CD14-positive monocyte (primary cell): Measurements from ENCODE around the gene SLC25A46. TPM values are rescaled to one million over a fixed set of nuclear protein-coding genes. Genes with fewer than 3 reads are reported as not detected.

Source experiments
- DNase-seq, 3 donors: peaks; one replicate each; pipeline ENCODE4 v3.0.0-alpha.2; 2011 to 2022
- H2AFZ ChIP-seq: 2 replicates; pipeline ENCODE4 v1.6.0; 2012; ENCODE audit warnings: mild to moderate bottlenecking, low read depth, low read length, inconsistent platforms; ENCODE audit not compliant: insufficient read depth, poor library complexity, severe bottlenecking
- H3K27ac ChIP-seq, 2 donors: 1 replicate in 1 of 2; 2 replicates in 1 of 2; pipeline ENCODE4 v1.5.1; 2012 to 2013; ENCODE audit warnings: low read length in 2 of 2, control low read depth in 1 of 2, inconsistent platforms in 1 of 2, low read depth in 1 of 2, mild to moderate bottlenecking in 1 of 2
- H3K27me3 ChIP-seq, 2 donors: one replicate each; pipeline versions ENCODE4 v1.6.0 to v1.6.1; 2011 to 2013; ENCODE audit warnings: low read length in 2 of 2; ENCODE audit not compliant: control insufficient read depth in 2 of 2, insufficient read depth in 2 of 2
- H3K36me3 ChIP-seq, 2 donors: replicated peaks in 1 of 2; 1 replicate in 1 of 2; 2 replicates in 1 of 2; pipeline versions ENCODE4 v1.5.1 to v1.6.1; 2012 to 2013; ENCODE audit warnings: low read length in 2 of 2, control low read depth in 1 of 2, inconsistent platforms in 1 of 2, mild to moderate bottlenecking in 1 of 2; ENCODE audit not compliant: insufficient read depth in 2 of 2, control insufficient read depth in 1 of 2
- H3K4me1 ChIP-seq, 2 donors: 1 replicate in 1 of 2; 2 replicates in 1 of 2; pipeline versions ENCODE4 v1.5.1 to v1.6.1; 2012 to 2013; ENCODE audit warnings: low read length in 2 of 2, control low read depth in 1 of 2, inconsistent platforms in 1 of 2, mild to moderate bottlenecking in 1 of 2, moderate library complexity in 1 of 2; ENCODE audit not compliant: insufficient read depth in 2 of 2, control insufficient read depth in 1 of 2
- H3K4me2 ChIP-seq: replicated peaks from 2 replicates; pipeline ENCODE3; 2012; ENCODE audit warnings: low read length, moderate library complexity, mild to moderate bottlenecking; ENCODE audit not compliant: poor library complexity, severe bottlenecking; ENCODE audit errors: extremely low read depth
- H3K4me3 ChIP-seq, 3 experiments: fragments of 200-600 bp in 1 of 3; sonication (generic) in 1 of 3; replicated peaks in 1 of 3; 1 replicate in 2 of 3; 2 replicates in 1 of 3; pipeline ENCODE4 v1.5.1; 2011 to 2013; ENCODE audit warnings: low read length in 3 of 3, mild to moderate bottlenecking in 3 of 3, control low read depth in 2 of 3, low read depth in 2 of 3, inconsistent platforms in 1 of 3, moderate library complexity in 1 of 3
- H3K79me2 ChIP-seq: 2 replicates; pipeline ENCODE4 v1.6.0; 2012; ENCODE audit warnings: mild to moderate bottlenecking, control low read depth, inconsistent platforms, low read length, moderate library complexity; ENCODE audit not compliant: insufficient read depth
- H3K9ac ChIP-seq: 2 replicates; pipeline ENCODE4 v1.6.0; 2017; ENCODE audit warnings: low read length, mild to moderate bottlenecking; ENCODE audit not compliant: insufficient read depth, poor library complexity, severe bottlenecking
- H3K9me3 ChIP-seq, 2 donors: replicated peaks in 1 of 2; 1 replicate in 1 of 2; 2 replicates in 1 of 2; pipeline versions ENCODE4 v1.5.1 to v1.6.1; 2012 to 2013; ENCODE audit warnings: low read length in 2 of 2, control low read depth in 1 of 2; ENCODE audit not compliant: control insufficient read depth in 1 of 2, insufficient read depth in 1 of 2
- H4K20me1 ChIP-seq: 2 replicates; pipeline ENCODE4 v1.6.0; 2012; ENCODE audit warnings: mild to moderate bottlenecking, low read length, control low read depth, moderate library complexity; ENCODE audit not compliant: insufficient read depth
- H3K27ac Mint-ChIP-seq, 7 donors: one replicate each; pipeline ENCODE4 v1.8.0; 2020; ENCODE audit warnings: mild to moderate bottlenecking in 7 of 7, mixed read lengths in 7 of 7, moderate library complexity in 6 of 7, inconsistent platforms in 2 of 7
- H3K27me3 Mint-ChIP-seq, 3 donors: one replicate each; pipeline ENCODE4 v1.8.0; 2021 to 2022; ENCODE audit warnings: low read depth in 3 of 3, mild to moderate bottlenecking in 3 of 3, mixed read lengths in 3 of 3, moderate library complexity in 3 of 3, inconsistent platforms in 1 of 3
- H3K36me3 Mint-ChIP-seq, 2 donors: one replicate each; pipeline ENCODE4 v1.8.0; 2020; ENCODE audit warnings: mixed read lengths in 2 of 2, inconsistent platforms in 1 of 2, mild to moderate bottlenecking in 1 of 2
- H3K4me1 Mint-ChIP-seq: one replicate; pipeline ENCODE4 v1.8.0; 2020; ENCODE audit warnings: mild to moderate bottlenecking, mixed read lengths
- H3K4me3 Mint-ChIP-seq, 2 donors: one replicate each; pipeline ENCODE4 v1.8.0; 2020; ENCODE audit warnings: mild to moderate bottlenecking in 2 of 2, mixed read lengths in 2 of 2, moderate library complexity in 1 of 2
- H3K9me3 Mint-ChIP-seq, 7 donors: one replicate each; pipeline ENCODE4 v1.8.0; 2020 to 2022; ENCODE audit warnings: mixed read lengths in 7 of 7, mild to moderate bottlenecking in 6 of 7, moderate library complexity in 6 of 7, inconsistent platforms in 2 of 7
- CTCF ChIP-seq: fragments of 200-600 bp; IDR thresholded peaks from one replicate; pipeline ENCODE4 v1.8.0; 2022; ENCODE audit warnings: antibody characterized with exemption, mild to moderate bottlenecking
- WGBS: methylation state at CpG from one replicate; pipeline ENCODE4 v1.1.5; 2013; ENCODE audit warnings: missing lambda C conversion rate; ENCODE audit not compliant: insufficient coverage; 5-methylcytosine and 5-hydroxymethylcytosine counted together
- intact Hi-C, 2 donors: fragments of 100-400 bp; cut with micrococcal nuclease; formaldehyde crosslinking; loops; one replicate each; pipeline versions ENCODE4 v1.15.0 to v1.15.1; 2023
- polyA plus RNA-seq, 3 donors: library from polyadenylated mRNA; depleted of rRNA in 1 of 3; unstranded in 2 of 3; stranded (reverse) in 1 of 3; fragments of 300-500 nt in 2 of 3; fragments of >200 nt in 1 of 3; fragmentation: Illumina TruSeq in 2 of 3; gene quantifications; 1 replicate in 2 of 3; 2 replicates in 1 of 3; pipeline ENCODE4 v1.2.3, GENCODE V29; 2012 to 2021

SLC25A46 gene
- polyA plus RNA-seq, 3 donors, result 20.1 to 32.2 (median 29.7) TPM

DNA sequence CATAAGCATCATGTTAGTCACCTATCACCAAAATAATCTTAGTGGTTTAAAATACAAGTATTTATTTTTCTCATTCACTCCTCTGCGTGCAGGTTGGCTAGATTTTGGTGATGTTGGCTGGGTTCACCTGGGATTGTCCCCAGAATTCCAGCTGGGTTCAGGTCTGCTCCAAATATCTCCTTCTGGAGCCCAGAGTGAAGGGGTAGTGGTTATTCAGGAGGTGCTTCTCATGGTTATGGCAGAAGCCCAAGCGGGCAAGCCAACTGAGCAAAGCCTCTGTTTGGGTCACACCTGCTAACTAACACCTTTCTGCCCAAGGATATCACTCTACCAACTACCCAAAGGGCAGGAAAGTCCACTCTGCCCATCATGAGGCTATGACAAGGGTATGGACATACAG lies 4.7 kb upstream of the SLC25A46 start:
- no peak overlapping the region for H3K27ac ChIP-seq
- H3K36me3 Mint-ChIP-seq, result no peaks in the 10 kb centered on the region
- intact Hi-C loops, result loop anchor here in 1 of 2 donors (10.0 kb wide), 1 partner anchor 361 kb away; the partner anchor contains the start of gene WDR36
- peaks cover 6 to 8% of the 10 kb centered on the region in 2 donors for H3K4me1 ChIP-seq
- peaks cover 3% of the 10 kb centered on the region for H3K79me2 ChIP-seq
- peaks cover 13% of the 10 kb centered on the region for H3K4me1 Mint-ChIP-seq
- DNase-seq, result no peak
- no peak overlapping the region for H3K9ac ChIP-seq
- peak overlapping the region in 1 of 7 donors; percentile 59 for H3K27ac Mint-ChIP-seq
- peaks cover 4 to 12% (median 5%) of the 10 kb centered on the region in 3 donors for H3K27me3 Mint-ChIP-seq
- H3K4me3 Mint-ChIP-seq, result no peak overlapping the region
- no peak for TF ChIP-seq CTCF
- peaks cover 0 to 2% of the 10 kb centered on the region in 2 donors for H3K27me3 ChIP-seq
- H3K4me2 ChIP-seq, result no peak overlapping the region
- no CpG with 5 or more reads among the region's 2 CpGs for WGBS
- peaks cover 0 to 5% (median 0%) of the 10 kb centered on the region in 7 donors for H3K9me3 Mint-ChIP-seq
- H3K36me3 ChIP-seq, result no peaks in the 10 kb centered on the region
- H2AFZ ChIP-seq, result no peak overlapping the region
- H4K20me1 ChIP-seq, result no peaks in the 10 kb centered on the region
- H3K9me3 ChIP-seq, result no peaks in the 10 kb centered on the region
- no peak overlapping the region for H3K4me3 ChIP-seq

DNA sequence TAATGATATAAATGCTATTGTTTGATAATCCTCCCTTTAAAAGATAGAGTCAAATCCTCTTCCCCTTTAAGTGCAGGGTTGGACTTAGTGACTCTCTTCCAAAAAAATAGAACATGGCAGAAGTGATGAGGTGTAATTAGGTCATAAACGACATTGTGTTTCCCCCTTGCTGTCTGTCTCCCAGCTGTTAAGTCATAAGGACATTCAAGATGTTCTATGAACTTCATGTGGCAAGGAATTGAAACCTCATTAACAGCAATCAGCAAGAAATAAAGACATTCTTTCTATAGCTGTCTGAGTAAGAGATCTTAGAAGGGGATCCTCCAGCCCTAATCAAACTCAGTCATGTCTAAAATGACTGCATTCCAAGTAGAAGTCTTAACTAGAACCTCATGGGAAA lies 3.3 kb upstream of the SLC25A46 start:
- H3K9me3 ChIP-seq, result no peaks in the 10 kb centered on the region
- no peak overlapping the region for H2AFZ ChIP-seq
- peaks cover 0 to 5% (median 0%) of the 10 kb centered on the region in 7 donors for H3K9me3 Mint-ChIP-seq
- no peak overlapping the region for H3K9ac ChIP-seq
- WGBS, result no CpG with 5 or more reads among the region's 1 CpG
- no peak overlapping the region for H3K27ac ChIP-seq
- H3K27me3 Mint-ChIP-seq, result peaks cover 5 to 12% (median 5%) of the 10 kb centered on the region in 3 donors
- H3K4me1 Mint-ChIP-seq, result peaks cover 25% of the 10 kb centered on the region
- no peak overlapping the region for H3K4me3 Mint-ChIP-seq
- TF ChIP-seq CTCF, result no peak
- H3K4me3 ChIP-seq, result no peak overlapping the region
- H3K27me3 ChIP-seq, result peaks cover 0 to 2% of the 10 kb centered on the region in 2 donors
- H4K20me1 ChIP-seq, result no peaks in the 10 kb centered on the region
- no peak overlapping the region for H3K27ac Mint-ChIP-seq
- H3K36me3 ChIP-seq, result no peaks in the 10 kb centered on the region
- no peaks in the 10 kb centered on the region for H3K36me3 Mint-ChIP-seq
- H3K4me2 ChIP-seq, result no peak overlapping the region
- peaks cover 18% of the 10 kb centered on the region for H3K79me2 ChIP-seq
- no peak for DNase-seq
- intact Hi-C loops, result loop anchor here in 1 of 2 donors (10.0 kb wide), 1 partner anchor 359 kb away; the partner anchor contains the start of gene WDR36
- H3K4me1 ChIP-seq, result peaks cover 14 to 17% of the 10 kb centered on the region in 2 donors
